DMS153 treated with DMSO at 0.1 percent for 48 hours (cell line): ENCODE measurements around the gene ME3.
"Not testable (repeated sequence)": the region's sequence is repeated elsewhere in the genome, so short reads cannot be mapped to it uniquely, and the experiment has no call there.

Source experiments
- DNase-seq: peaks from one replicate; lab custom pipeline; 2025; ENCODE audit not compliant: unreplicated experiment; lab: John Stamatoyannopoulos, UW

ME3 gene

DNA sequence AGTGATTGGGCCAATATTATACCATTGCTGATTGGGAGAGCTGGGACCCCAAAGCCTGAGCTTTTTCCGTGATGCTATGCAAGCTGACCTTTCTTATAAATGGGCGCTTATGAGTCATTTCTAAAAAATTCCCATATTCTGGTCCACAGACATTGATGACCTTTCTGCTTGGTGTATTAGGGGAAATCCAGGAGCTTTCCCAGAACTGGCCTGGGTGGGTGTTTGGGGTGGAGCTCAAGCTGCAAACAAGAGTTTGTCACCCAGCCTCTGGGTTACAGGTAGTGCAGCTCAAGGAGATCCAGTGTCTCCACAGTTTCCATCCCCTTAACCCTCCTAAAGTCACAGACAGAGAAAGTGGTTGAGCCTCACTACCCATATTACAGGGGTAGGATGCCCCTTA is 230.0 kb downstream of the ME3 start:
- DNase-seq, result no peak

DNA sequence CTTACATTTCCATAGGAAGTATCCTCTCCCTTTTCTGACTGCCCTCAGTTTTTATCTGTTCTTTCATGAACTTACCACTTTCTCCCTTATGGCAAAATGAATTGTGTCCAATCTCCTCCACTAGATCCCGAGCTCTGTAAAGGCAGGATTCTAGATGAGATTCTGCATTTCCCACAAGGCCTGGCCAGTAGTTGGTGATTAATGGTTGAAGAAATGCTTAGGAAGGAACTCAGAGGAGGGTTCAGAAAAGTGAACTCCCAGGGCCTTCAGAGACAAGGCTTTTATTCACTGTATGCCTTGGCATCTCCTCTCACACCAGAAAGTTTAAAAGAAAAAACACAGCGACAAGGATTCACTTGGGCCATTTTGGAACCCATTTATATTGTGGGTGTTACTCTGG is 231.6 kb downstream of the ME3 start:
- DNase-seq, result no peak

DNA sequence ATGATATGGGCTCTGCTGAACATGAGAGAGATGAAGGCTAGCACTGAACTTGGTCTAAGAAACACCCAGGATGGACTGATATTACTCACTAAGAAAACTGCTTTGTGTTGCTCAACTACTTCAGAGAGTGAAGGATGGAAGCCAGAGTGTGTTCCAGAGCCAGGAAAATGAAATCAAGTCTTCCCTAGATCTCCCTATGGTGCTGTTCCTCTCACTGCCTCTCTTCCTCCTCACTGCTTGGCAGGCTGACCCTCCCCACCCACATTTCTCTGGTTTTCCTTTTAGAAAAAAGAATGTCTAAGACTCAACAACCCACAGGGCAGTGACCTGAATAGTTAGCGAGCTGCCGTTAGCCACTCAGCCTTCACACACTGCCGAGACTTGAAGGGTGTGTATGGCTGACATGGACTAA is 232.1 kb downstream of the ME3 start:
- DNase-seq, result no peak

DNA sequence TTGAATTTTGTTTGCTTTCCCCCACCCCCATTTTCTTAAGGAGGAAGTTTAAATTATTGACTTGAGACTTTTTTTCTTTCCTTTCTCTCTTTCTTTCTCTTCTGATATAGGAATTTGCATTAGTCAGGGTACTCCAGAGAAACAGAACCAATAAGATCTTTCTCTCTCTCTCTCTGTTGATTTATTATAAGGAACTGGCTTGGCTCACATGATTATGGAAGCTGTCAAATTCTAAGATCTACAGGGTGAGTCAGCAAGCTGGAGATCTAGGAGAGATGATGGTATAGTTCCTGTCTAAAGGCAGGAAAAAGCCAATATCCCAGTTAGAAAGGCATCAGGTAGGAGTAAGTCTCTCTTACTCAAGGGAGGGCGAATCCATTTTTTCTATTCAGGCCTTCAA is 233.7 kb downstream of the ME3 start:
- DNase-seq, result no peak

DNA sequence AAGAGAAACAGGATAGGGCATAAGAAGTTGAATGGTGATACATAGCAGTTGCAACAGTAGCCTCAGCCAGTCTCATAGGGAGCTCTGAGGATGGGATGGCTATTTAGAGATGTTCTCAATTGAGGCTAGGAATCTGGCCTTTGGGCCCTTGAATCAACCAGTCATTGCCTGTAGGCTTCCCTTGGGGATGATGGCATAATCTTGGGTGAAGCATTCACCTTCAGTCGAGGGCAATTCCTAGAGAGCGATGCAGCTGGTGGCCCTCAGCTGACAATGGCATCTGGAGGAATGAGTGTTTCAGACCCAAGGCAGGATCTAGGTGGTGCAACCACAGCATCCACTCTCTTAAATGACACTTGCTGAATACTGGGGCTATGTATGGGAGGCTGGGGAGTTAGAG is 236.7 kb downstream of the ME3 start:
- DNase-seq, result no peak

DNA sequence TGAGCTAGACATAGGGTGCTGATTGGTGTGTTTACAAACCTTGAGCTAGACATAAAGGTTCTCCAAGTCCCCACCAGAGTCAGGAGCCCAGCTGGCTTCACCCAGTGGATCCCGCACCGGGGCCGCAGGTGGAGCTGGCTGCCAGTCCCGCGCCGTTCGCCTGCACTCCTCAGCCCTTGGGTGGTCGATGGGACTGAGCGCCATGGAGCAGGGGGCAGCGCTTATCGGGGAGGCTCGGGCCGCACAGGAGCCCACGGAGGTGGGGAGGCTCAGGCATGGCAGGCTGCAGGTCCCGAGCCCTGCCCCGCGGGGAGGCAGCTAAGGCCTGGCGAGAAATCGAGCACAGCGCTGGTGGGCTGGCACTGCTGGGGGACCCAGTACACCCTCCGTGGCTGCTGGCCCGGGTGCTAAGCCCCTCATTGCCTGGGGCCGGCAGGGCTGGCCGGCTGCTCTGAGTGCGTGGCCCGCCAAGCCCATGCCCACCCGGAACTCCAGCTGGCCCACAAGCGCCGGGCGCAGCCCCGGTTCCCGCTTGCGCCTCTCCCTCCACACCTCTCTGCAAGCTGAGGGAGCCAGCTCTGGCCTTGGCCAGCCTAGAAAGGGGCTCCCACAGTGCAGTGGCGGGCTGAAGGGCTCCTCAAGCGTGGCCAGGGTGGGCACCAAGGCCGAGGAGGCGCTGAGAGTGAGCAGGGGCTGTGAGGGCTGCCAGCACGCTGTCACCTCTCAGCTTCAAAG is 238.9 kb downstream of the ME3 start:
- not testable (repeated sequence) for DNase-seq

DNA sequence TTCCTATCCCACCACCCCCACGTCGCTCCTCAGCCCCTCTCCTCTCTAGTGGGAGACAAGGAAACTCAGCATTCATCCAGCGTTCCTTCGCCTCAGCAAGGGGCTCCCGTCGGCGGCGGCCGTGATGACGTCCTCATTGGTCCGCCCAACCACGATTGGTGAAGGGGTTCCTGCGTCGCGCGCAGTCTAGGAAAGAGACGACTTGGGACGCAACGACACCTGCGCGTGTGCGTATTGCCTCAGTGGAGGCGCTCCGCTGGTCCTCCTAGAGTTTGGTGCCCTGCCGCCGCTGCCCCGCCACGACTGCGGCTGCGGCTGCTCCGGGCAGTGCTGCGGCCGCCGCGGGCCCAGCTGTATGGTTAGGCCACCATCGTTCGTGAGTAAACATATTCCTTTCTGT is 241.2 kb downstream of the ME3 start:
- DNase-seq, result no peak

DNA sequence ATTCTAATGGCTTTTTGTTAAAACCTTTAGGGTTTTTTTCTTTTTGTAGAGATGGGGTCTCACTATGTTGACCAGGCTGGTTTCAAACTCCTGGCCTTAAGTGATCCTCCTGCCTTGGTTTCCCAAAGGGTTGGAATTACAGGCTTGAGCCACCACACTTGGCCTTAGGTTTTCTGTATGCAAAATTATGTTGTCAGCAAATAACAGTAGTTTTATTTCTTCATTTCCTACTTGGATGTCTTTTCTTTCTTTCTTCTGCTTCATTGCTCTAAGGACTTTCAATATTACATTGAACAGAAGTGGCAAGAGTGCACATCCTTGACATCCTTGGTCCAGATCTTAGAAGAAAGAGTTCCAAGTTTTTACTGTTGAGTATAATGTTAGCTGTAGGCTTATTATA is 245.0 kb downstream of the ME3 start:
- DNase-seq, result no peak

DNA sequence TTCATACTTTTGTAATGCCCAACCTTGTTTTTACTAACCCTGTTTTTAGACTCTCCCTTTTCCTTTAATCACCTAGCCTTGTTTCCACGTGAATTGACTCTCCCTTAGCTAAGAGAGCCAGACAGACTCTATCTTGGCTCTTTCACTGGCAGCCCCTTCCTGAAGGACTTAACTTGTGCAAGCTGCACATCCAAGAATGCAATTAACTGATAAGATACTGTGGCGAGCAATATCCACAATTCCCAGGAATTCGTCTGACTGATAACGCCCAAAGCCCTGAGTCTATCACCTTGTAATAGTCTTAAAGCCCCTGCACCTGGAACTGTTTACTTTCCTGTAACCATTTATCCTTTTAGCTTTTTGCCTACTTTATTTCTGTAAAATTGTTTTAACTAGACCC is 248.9 kb downstream of the ME3 start:
- not testable (repeated sequence) for DNase-seq

DNA sequence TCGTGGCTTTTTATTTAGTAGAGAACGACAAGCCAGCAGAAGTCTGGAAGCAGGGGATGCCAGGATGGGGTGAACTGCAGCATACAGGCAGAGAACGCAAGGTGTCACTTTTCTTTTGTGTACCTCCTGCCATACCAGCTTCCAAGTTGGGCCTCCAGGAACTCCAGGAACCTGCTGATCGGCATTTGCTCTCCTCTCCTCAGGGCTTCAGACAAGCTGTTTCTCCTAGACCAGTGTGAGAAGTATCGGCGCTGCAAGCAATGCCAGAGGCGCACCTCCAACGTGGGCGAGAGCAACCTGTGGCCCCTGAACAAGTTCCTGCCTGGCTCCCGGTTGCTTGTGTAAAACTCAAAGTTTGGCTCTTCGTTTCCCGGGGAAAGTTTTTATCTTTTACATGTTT is 250.0 kb downstream of the ME3 start:
- DNase-seq, result no peak

DNA sequence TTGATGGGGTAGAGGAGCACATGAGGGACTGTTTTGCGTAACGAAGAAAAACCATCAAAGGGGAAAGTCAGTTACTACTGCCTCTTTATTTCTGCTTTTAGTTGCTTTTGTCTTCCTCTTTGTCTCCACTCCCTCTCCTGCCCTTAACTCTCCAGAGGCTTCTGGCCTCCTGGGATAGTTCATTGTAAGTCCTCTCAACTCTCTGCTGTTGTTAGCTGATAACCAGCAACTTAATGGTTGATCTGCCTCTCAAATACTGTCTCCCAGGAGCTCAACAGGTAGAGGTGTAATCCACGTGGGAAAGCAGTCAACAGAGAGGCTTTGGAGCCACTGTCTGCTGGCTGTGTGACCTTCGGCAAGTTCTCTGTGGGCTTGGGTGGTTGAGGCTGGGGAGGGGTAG is 250.5 kb downstream of the ME3 start:
- DNase-seq, result no peak

DNA sequence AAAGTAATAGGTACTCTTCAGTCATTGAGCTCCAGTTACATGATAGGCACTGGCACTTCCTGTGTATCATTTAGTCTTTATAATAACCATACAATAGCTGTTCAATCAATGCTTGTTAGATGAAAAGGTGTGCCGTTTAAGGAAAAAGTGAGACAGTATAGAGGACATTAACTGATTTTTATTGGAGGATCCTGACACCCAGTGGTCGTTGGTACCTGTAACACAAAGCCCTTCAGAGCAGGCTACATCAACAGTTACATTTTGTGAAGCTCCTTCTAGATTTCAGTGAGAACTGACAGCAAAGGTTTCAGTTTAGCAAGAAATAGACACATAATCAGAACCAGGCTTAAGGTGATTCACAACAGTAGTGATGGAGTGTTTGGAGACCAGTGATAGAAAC is 253.5 kb downstream of the ME3 start:
- no peak for DNase-seq

DNA sequence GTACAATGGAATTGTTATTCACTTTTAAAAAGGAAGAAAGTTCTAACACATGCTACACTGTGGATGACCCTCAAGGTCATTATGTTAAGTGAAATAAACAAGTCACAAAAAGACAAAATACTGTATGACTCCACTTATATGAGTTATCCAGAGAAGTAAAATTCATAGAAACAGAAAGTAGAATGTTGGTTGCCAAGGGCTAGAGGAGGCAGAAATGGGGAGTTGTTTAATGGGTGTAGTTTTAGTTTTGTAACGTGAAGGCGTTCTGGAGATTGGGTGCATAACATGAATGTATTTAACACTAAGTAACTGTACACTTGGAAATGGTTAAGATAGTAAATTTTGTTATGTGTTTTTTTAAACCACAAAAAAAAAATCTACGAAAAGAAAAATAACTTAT is 253.9 kb downstream of the ME3 start:
- DNase-seq, result no peak

DNA sequence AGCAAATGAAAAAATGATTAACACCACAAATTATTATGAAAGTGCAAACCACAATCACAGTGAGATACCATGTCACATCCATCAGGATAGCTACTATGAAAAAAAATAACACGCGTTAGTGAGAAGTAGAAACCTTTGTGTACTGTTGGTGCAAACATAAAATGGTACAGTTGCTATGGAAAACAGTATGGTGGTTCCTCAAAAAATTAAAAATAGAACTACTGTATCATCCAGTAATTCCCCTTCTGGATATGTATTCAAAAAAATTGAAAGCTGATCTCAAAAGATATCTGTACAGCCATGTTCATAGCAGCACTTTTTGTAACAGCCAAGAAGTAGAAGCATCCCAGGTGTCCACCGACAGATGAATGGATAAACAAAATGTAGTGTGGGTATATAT is 254.3 kb downstream of the ME3 start:
- DNase-seq, result no peak

DNA sequence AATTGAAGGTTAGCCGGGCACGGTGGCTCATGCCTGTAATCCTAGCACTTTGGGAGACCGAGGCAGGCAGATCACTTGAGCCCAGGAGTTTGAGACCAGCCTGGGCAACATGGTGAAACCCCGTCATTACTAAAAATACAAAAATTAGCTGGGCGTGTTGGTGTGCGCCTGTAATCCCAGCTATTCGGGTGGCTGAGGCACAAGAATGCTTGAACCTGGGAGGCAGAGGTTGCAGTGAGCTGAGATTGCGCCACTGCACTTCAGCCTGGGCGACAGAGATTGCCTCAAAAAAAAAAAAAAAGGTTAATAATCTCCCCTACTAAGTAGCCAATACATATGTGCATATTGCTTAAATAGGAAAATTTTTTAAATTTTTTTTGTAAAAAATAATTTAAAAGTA is 255.5 kb downstream of the ME3 start:
- DNase-seq, result not testable (repeated sequence)

DNA sequence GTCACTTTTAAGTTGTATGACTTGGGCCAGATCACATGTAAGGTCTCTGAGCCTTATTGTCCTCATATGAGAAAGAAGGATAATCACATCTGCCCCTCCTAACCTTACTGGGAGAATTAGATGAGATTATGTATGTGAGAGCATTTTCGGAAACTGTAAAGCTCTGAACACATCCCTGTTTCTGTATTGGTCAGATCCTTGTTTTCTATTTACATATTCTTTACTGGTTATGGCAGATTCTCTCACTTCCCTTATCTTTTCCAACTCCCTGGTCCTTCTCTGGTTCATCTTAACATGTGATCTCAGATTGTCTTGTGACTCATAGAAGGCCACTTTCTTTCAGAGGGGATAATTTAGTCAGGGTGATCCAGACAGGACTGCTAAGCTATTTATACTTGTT is 255.9 kb downstream of the ME3 start:
- no peak for DNase-seq

DNA sequence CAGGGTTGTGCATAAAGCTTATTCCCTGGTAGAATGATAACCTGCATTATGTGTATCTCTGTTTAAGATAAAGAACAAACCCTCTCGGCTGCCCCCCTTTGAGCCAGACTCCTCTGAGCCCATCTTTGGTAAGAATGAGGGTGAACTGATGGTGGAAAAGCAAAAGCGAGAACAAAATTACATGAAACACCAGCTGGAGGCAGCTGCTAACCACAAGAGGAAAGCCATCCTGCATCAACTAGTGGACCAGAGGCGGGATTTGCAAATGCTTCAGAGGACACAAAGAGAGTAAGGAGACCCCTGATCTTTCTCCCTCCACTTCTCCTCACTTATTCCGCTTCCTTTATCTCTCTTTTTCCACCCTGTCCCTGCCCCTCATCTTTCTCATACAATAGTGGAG is 257.4 kb downstream of the ME3 start:
- no peak for DNase-seq

DNA sequence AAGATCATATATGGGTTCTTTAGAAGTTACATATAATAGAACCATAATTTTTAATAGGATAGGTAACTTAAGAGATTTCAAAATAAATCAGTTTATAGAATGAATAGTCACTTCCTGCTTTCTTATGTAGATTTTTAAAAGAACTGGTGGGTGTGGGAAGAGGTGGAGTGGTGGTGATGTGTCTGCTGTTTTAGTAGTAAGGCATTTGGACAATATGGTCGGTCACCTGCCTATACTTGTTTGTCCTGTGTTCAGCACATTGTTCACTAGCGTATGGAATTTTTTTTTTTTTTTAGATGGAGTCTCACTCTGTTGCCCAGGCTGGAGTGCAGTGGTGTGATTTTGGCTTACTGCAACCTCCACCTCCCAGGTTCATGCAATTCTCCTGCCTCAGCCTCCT is 258.4 kb downstream of the ME3 start:
- no peak for DNase-seq

DNA sequence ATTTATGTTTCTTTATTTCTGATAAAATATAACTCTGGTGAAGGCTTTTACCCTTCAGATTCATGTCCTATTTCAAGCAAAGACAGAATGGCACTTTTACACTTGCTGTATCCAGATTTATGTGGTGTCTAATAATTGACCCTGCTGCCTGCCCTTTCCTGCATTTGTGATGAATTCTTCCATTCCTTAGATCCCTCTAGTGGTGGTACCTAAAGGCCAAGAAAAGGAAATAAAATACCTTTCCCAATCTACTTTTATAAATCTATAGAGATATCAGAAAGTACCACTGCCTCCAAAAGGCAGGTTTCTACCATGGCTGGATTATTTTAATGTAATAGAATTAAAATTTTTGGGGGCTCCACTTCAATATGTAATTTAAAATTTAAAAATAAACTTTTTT is 263.6 kb downstream of the ME3 start:
- DNase-seq, result no peak

DNA sequence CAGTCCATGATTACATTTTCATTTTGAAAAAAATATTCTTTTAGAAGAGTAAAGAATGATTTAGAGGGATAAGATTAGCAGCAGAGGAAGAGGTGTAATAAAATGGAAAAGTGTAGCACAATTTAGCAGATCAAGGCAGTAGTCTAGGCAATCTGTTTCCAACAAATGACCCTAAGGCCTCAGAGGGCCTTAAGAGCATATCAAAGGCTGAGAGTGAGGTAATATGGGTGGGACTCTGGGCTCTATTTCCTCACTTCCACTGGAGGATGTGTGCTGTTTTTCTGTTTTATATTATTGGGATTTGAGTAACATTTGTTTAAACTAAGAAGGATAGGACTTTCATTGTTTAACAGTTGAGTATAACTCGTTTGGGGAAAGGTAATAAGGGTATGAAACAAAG is 269.0 kb downstream of the ME3 start:
- DNase-seq, result no peak

DNA sequence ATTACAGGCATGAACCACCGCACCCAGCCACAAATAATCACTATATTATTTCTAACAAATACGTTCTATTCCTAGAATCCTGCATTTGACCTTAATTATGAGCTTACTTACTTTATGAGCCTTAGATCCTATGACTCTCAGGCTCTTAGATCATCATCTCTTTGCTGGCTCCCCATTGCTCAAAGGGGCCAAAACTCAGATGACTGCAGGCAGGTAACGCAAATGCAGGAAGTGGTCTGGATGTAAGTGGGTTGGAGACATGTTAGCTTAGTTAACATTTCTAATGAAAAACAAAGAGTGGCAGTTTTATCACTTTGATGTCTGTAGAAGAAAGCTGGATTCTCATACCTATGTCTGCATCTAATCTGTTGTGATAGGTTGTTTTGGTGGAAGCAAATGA is 274.3 kb downstream of the ME3 start:
- no peak for DNase-seq

DNA sequence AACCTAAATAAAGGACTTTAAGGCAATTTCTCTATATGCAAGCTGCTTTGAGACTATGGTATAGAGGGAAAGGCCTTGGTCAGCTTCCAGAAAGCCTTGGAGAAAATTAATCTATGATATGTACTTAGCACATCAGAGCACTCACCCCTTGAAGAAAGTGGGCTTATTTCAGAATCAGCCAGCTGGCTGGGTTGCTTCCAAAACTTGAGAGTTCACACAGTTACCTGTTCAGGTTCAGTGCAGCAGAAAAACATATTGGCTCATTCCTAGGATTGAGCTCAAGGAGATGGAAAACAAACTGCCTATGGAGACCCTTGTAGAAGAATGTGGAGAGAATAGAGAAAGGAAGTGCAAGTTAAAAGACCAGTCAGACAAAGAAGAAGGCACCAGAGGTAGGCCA is 275.1 kb downstream of the ME3 start:
- no peak for DNase-seq

DNA sequence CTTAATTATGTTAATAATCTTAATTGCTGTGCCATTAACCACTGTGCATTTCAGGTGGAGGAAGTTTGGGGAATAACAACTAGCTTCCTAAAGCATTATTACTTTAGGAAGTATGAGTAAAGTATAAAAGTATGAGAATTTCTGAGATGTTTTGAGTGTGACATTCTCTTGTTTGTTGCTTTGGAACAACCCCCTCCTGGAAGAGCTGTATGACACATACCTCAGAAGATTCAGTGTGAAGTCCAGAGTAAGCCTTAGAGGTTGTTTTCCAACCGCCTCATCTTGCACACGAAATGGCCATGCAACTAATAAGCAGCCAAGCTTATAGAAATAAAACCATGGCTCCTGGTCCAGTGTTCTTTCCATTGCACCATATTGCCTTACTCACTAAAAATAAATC is 276.0 kb downstream of the ME3 start:
- no peak for DNase-seq
